Stimulated activated CD4-positive, alpha-beta T cell treated with anti-CD3 and anti-CD28 coated beads, Interleukin-4, amount 100 ng/mL, for 4 hours (primary cell): ENCODE results near the gene PLPPR1.

Experiments
- DNase-seq, 2 experiments: peaks; one replicate each; pipeline ENCODE4 v3.0.0-alpha.2; 2020

The PLPPR1 gene

DNA sequence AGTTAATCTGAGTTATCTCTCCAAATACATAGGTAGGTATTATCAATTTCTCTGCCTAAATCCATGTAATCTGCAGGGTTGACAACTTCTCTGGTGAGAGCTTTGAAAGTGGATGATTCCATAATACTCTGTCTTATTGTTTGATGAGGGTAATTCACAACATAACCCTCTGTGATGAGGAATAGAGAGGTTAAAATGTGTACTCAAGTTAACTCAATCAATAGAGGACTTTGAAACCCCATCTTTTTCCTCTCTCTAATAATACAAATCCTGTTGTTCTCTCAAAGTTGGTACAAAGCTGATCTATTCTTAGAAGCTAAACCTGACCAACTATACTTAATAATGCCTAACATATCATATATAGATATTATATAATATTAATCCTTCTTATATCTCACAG lies 100.1 kb downstream of the PLPPR1 start:
- no peak for DNase-seq

DNA sequence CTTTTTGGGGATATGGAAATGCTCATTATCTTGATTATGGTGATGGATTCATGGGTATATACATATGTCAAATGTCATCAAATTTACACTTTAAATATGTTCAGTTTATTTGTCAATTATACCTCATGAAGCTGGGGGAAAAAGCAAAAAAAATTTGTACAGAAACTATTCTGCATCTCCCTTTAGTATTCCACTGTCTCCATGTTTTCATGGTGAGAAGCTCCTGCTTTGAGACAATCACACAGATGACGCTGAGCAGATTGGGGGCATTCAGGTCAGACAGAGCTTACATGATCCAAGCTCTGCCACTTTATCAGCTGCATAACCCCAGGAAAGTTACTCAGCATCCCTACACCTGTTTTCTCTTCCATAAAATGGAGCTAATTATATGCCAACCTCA lies 101.5 kb downstream of the PLPPR1 start:
- DNase-seq: no peak

DNA sequence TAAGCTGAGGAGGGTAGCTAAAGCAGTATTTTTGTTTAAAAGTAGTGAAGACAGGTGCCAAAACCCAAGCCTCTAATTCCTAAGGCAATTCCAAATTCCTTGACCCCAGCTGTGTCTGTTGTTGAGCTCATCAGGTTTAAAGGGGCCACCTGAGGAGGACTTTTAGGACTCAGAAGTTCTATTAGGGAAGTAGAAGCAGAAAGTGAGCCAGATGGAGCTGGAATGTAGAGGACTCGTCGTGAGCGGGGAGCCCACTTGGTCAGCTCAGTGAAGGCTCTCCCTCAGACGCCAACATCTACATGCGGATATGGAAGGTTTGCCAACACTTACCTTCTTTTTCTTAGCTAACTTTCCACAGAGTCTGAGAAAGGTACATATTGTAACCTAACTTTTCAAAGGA lies 102.8 kb downstream of the PLPPR1 start:
- no peak for DNase-seq

DNA sequence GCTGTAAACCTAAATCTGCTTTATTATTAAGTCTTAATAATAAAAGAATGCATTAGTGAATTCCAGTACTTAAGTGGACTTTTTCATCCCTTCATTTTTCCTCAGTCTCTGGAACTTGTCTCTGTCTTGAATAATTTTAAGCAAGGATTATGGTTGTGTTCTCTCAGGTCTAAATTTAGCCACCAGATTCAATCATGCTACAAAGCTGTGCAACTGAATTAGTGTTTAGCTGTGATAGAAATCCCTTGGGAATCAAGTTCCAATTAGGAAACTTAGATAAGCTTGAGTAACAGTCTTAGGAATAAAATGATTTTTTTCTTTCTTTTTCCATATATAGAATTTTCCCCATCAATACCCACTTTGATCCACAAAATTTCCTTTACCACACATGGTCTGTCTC lies 104.3 kb downstream of the PLPPR1 start:
- no peak for DNase-seq

DNA sequence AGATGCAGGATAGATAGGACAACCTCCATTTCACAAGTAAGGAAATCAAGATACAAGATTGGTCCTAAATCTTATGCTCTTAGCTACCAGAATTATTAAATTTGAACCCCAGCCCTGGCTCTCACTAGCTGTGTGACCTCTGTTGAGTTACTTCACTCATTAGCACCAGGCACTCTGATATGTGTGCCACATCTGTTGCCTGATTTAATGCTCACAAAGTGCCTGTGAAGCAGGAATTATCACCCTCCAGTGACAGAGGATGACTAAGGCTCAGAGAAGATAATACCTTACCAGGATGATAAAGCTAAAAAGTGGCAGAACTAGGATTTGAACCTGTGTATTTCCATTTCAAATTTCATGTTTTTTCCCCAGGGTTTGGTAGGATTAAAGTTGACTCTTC lies 110.0 kb downstream of the PLPPR1 start:
- DNase-seq: no peak

DNA sequence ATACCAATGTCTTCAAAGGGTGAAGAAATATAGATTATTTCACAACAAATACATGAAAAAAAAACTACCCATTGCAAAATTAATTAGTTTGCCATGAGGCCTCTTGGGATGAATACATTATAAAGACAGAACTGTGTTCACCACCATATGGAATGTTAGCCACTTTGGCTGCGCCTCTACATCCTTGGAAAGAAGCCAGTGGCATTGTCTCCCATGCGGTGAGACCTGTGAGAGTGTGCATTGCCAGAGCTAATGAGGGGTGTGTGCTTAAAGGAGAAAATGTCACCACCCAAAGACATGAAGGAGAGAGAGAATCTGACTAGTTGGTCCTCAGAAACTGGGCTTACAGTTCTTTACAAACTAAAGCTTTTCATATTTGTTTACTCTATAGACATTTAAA lies 110.6 kb downstream of the PLPPR1 start:
- no peak for DNase-seq

DNA sequence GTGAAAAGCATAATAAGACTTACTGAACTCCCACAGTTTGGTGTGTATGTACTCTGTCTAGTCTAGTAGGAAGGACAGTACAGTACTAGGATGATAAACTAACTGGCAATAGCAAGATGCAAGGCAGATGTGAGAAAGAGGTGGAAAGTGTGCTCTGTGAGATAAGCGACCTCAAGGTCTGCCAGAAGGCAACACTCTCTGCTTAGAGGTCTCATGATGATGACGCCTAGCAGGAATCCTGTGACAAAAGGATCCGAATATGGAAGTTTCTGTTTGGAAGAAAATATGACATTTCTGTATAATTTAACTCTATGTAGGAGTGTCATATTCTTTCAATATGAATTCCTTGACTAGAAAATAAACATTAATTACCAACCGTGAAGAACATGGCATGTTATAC lies 112.2 kb downstream of the PLPPR1 start:
- no peak for DNase-seq

DNA sequence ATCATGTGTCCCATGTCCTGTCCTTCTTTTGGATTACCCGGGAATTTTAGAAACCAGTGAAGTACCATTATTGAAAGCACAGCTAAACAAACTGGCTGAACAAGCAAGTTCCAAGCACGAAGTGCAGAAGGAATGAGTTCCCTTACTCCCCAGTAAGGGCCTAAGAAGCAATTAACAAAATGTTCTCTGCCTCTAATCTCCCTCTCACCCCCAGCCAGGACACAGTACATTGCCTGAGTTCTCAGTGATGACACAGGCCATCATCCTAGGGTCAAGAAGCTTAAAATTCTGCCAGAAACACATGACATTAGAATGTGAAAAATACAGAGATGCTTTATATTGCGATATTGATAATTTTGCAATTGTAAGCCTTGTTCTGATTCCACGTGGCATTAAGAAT lies 118.0 kb downstream of the PLPPR1 start:
- no peak for DNase-seq

DNA sequence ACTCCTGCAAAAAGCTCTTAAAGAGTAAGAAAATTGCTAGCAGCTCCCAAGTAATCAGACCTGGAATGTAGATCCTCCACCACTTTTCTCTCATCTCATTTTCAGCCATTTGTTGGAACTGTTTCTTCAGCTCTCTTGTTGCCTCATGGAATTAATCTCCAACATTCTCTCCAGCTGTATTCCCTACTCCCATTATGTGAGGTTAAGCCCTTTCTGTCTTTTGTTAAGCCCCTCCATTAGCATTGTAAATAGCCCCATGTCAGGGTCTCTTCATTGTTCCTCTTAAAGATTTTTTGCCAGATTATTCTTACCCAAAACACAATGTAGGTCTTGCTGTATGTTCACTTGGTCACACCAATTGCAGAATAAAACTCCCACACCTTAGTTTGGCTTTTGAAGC lies 119.8 kb downstream of the PLPPR1 start:
- DNase-seq: no peak

DNA sequence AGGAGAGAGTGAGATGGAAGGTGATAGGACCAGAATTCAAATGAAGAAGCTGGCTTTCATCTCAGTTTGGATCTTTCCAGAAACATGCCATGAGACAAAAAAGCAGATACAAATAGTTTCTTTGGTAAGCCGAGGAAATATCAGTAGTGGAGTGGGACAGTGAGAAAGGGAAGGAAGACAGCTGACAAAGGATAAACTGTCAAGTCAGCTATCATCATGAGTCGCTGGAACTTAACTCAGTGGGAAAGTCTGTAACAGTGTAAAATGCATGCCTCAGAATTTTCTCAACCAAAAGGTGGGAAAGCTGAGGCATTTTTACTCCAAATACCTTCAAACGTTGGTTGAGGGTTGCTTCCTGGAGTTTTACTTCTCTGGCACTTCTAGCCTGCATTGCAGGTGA lies 129.8 kb downstream of the PLPPR1 start:
- DNase-seq: no peak

DNA sequence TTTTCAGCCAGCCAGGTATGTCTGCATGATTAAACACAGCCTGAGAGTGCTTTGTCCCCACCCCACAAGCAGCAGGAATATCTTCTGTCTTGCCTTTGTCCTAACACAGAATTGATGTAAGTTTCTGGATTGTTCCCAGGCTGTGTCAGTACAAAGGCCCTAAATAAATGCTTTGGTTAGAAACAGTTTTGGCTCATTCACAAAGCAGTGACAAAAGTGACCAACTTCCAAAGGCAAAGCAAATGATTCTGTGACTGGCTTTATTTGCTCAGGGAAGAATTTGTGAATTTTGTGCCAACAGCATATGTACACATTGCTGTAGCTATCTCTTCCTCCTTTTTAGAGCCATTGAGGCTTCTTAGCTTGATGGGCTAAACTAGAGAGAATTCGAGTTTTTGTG lies 133.7 kb downstream of the PLPPR1 start:
- no peak for DNase-seq

DNA sequence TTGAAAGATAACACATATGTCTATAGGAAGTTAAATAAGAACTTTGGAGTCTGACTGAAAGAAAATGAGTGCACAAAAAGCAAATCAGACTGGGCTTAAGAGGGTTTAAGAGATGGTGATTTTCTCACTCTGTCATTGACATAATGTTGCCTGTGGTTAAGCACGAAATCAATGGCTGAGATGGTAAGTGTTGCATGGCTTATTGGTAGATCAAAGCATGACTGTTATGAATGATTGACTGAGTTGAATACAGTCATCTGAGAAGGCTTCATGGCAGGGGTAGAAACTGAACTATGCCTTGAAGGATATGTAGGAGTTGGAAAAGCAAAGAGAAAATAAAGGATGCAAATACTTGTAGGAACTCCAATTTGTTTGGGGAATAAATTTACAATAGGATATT lies 136.6 kb downstream of the PLPPR1 start:
- DNase-seq: no peak

DNA sequence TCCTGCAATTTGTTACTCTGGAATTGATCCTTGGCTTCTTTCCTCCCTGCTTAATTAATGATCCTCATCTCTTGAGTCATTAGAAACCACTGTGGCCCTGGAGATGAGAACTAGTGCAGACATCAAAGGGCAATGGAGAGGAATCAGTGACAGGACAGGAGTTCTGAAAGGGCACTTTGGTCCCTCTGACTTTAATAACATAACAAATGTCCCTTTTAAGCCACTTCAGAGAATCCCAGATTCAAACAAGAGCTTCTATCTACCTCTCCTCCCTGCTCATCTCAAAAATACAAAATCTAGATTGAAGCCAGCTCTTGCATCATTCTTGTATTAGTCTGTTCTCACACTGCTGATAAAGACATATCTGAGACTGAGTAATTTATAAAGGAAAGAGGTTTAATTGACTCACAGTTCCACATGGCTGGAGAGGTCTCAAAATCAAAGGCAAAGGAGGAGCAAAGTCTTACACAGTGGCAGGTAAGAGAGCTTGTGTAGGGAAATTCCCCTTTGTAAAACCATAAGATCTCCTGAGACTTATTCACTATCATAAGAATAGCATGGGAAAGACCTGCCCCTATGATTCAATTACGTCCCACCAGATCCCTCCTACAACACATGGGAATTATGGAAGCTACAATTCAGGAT lies 139.1 kb downstream of the PLPPR1 start:
- no peak for DNase-seq

DNA sequence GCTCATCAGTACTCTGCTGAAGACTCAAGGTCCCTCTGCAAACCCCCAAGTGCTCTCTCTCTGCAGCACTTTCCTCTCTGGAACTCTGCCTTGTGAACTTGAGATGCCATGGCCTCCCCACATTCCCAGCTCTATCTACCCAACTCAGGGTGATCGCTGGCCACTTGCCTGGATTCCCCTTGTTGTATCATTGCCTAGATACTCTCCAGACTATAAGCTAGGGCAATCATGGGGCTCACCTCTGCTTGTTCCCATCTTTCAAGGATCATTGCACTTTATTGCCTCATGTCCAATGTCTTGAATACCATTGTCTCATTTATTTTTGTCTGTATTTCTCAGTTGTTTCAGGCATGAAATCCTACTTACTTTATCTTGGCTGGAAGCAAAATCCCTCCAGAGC lies 144.1 kb downstream of the PLPPR1 start:
- DNase-seq: no peak

DNA sequence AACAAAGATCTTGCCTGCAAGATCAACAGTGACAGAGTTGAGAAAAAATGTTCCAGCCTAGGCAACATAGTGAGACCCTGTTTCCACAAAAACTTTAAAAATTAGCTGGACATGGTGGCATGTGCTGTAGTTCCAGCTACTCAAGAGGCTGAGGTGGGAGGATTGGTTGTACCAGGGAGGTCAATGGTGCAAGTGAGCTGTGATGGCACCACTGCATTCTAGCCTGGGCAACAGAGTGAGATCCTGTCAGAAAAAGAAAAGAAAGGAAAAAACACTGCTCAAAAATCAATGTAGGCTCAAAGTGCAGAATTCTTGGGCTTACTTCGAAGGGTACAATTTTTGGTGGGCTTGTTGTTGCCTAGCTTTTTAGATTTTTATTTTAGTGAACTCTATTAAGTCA lies 145.4 kb downstream of the PLPPR1 start:
- DNase-seq: no peak

DNA sequence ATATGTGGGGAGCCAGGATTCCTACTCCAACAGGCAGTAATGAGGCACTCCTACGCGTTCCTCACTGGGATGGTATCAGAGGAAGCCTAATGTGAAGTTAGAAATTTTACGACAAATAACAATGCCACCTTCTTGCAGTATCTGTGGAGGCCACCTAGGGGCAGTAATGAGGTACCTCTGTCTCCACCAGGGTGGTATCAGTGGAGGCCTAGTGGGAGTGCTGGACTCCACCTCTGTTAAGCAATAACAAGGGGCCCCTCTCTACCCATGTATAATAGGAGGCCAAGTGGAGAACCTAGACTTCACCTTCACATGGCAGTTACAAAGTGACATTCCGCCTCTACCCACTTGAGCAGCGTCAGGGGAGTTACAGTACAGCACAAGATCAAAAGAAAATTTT lies 147.9 kb downstream of the PLPPR1 start:
- DNase-seq: no peak

DNA sequence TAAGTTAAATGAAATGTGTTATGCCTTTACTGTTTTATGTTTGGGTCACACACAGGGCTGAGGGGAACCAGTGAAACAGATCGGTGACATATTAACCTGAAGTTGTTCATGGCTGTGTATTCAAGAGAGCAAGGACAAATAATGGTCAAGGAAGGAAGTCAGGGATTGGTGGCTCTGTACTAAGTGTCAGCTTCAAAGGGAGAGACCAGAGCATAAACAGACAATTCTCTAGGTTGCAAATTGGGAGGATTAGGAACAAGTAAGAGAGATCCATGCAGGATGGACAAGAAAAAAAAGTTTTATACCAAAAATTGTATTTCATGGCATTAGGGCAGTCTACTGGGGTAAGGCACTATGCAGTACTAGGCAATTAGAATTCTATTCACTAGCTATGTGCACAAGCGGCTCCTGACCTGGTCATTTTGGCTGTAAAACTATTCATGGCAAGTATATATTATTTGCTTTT lies 156.3 kb downstream of the PLPPR1 start:
- no peak for DNase-seq

DNA sequence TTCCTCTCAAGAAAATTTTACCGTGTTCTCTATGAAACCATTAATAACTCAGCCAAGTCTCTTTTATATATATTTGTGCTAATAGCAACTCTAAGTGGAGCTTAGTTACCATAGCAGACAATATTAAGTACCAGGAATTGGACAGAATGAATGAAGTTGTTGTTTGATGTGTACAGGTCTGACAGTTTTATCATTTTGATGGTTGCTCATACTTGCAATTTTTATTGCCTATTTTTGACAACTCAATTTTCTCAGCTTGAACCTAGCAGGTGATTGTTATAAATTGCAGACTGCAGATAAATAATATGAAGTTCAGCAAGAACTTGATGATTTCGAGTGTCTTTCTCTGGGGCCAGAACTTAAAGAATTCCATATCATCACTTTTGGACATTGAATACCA lies 163.2 kb downstream of the PLPPR1 start:
- no peak for DNase-seq

DNA sequence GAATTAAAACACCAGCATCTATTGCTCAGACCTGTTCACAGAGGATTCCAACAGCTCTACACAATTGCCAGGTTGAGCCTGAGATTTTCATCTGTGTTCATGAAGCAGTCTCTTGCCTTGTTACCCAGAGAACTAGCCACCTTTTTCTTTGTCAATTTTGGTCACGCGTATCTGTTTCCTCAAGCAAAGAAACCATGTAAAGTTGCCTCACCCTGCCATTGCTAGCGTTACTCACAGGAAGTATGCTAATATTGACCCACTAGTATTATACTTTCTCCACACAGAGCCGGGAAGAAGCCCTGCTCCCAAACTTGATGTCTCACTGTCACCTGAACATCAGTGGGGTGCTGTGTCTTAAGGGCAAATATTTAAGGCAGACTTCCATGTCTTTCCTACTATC lies 168.5 kb downstream of the PLPPR1 start:
- DNase-seq: no peak

DNA sequence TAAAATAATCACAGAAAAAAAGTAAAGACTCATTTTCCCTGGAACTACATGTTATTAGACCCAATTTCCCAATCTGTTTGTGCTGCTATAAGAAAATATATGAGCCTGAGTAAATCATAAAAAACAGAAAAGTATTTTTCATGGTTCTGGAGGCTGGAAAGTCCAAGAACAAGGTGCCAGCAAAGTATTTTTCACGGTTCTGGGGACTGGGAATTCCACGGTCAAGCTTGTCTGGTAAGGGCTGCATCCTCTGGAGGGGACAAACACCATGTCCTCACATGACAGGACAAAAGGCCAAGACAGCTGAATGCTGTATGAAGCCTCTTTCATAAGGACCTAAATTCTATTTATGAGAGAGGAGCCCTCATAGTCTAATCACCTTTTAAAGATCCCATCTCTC lies 172.3 kb downstream of the PLPPR1 start:
- no peak for DNase-seq

DNA sequence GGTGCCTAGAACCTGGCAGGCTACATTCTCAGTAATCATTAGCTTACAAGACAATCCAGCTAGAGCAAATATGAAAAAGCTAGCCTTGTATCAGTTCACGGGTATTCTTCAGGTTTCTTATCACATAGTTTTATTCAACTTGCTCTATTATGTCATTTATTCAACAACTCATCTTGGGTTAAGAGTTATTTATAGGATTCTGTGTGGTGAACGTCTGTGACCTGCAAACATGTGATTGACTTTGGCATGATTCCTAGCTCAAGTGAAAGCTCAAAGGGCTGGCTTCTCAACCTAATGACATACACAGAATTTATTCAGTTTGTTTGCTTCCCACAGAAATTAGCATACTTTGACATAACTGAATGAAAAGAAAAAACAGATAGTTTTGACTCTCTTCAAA lies 173.1 kb downstream of the PLPPR1 start:
- no peak for DNase-seq

DNA sequence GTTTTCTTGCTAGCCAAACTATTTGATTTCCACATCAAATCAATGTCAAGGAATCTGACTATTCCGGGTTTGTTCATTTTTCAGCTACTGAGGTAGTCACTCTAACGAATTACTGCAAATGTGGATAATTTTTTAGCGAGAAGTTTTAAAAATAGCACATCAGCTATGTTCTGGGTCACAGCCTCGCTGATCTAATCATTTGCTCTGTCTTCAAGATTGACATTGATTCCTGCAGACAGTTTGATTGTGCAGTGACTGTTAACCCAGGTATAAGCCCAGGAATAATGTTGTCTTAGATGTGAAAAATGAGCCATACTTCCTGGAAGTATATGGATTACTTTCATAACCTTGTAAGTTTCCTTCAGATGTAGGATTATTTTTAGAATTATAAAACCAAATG lies 181.1 kb downstream of the PLPPR1 start:
- DNase-seq: no peak

DNA sequence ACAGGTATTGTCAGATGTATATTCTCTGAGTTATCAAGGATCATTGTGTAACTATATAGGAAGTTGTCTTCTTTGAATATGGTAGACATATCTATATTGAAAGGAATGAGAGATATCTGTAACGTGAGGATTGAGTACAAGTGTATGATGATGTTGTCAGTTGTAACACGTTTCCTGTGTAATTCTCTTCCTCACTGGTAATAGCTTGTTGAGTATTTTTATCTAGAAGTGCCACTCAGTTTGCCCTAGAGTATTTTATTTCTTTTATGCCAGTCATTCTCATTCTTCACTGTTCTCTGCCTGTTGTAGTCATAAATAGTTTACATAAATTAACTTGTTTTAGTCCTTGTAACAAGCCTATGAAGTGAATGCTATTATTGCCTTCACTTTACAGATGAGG lies 184.1 kb downstream of the PLPPR1 start:
- DNase-seq: no peak

DNA sequence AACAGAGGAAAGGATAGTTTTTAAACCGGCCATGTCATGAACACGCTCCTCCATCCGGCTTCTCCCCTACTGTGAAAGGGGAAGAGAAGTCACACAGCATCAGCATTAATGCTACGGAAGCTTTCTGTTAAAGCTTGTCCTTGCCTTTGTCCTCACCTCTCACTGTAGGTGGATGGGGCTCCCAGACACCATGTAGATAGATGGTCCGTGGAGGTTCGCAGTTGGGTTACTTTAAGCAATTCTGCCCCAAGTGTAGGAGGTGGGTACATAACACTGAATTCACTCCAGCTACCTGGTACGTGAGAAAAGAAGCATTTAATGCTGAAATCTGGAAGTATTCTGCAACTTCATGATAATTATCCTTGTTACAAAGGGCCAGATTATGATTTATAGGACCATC lies 190.5 kb downstream of the PLPPR1 start:
- no peak for DNase-seq

DNA sequence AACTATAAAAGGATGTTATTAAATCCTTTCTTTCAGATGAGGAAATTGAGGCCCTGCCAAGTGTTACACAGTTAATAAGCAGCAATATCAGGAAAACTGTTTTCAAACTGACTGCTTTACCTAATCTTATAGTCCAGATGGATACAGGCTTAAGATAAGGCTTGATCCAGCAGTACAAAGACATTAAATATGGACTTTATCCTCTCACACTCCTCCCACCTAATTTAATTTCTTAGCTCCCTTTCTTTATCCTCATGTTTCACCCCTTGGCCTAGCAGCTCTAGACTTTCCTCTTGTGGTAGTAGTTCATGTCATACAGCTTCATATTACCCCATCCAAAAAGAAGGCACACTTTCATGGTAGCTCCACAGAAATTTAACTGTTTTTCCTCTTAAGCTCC lies 191.8 kb downstream of the PLPPR1 start:
- no peak for DNase-seq

DNA sequence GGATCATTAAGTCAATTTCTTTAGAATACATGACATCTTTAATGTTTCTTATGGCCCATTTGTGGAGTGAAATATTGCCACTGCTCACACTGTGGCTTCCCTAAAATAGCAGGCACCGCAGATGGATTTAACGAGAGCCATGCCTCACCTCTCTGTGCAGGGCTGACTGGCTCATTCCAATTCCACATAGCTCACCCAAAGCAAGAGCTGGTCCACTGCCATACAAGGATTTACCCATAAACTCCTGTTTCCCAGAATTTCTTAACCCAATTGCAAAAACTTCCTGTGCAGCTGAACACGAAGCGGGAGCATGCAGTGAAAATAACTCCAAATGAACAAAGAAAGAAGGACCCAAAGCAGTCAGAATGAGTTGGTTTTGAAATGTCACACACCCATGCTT lies 196.7 kb downstream of the PLPPR1 start:
- no peak for DNase-seq
